Skeletal muscle cell (primary cell): ENCODE data around the gene CTDP1.
"Not testable (repeated sequence)": the region's sequence is repeated elsewhere in the genome, so short reads cannot be mapped to it uniquely, and the experiment has no call there.

Source experiments
- DNase-seq: peaks from one replicate; pipeline ENCODE4 v3.0.0-alpha.2; 2010; ENCODE audit warnings: low read depth
- H3K4me3 ChIP-seq: 2 replicates; pipeline ENCODE4 v1.5.1; 2011; ENCODE audit warnings: low read depth, mild to moderate bottlenecking, control low read depth, low read length, moderate library complexity

Gene CTDP1

GRCh38 chr18:79717555-79718074, 38.0 kb downstream of the CTDP1 start:
- DNase-seq = no peak
- H3K4me3 ChIP-seq = no peak overlapping the region

GRCh38 chr18:79718126-79718525, 38.5 kb downstream of the CTDP1 start:
- H3K4me3 ChIP-seq = no peak overlapping the region
- DNase-seq = no peak

- no peak for DNase-seq
- no peak overlapping the region for H3K4me3 ChIP-seq
Observed at GRCh38 chr18:79718878-79719477, 39.4 kb downstream of the CTDP1 start.

GRCh38 chr18:79719478-79720358, 40.1 kb downstream of the CTDP1 start:
- not testable (repeated sequence) for DNase-seq, H3K4me3 ChIP-seq

- no peak overlapping the region for H3K4me3 ChIP-seq
- DNase-seq = no peak
Observed at GRCh38 chr18:79720359-79720733, 40.7 kb downstream of the CTDP1 start.

GRCh38 chr18:79723036-79723435, 43.4 kb downstream of the CTDP1 start:
- no peak overlapping the region for H3K4me3 ChIP-seq
- DNase-seq = no peak

- no peak overlapping the region for H3K4me3 ChIP-seq
- DNase-seq = no peak
Observed at GRCh38 chr18:79723628-79724027, 44.0 kb downstream of the CTDP1 start.

GRCh38 chr18:79724299-79725080, 44.9 kb downstream of the CTDP1 start:
- H3K4me3 ChIP-seq = no peak overlapping the region
- DNase-seq = no peak

- no peak for DNase-seq
- H3K4me3 ChIP-seq = no peak overlapping the region
Observed at GRCh38 chr18:79725486-79725885, 45.9 kb downstream of the CTDP1 start.

GRCh38 chr18:79726721-79727120, 47.1 kb downstream of the CTDP1 start:
- DNase-seq = no peak
- H3K4me3 ChIP-seq = no peak overlapping the region

- DNase-seq = no peak
- no peak overlapping the region for H3K4me3 ChIP-seq
Observed at GRCh38 chr18:79727211-79727610, 47.6 kb downstream of the CTDP1 start.

- no peak overlapping the region for H3K4me3 ChIP-seq
- no peak for DNase-seq
Observed at GRCh38 chr18:79728931-79729586, 49.5 kb downstream of the CTDP1 start.

- DNase-seq = no peak
- H3K4me3 ChIP-seq = no peak overlapping the region
Observed at GRCh38 chr18:79729611-79730010, 50.0 kb downstream of the CTDP1 start.

- no peak for DNase-seq
- H3K4me3 ChIP-seq = no peak overlapping the region
Observed at GRCh38 chr18:79730804-79731203, 51.2 kb downstream of the CTDP1 start.

- H3K4me3 ChIP-seq, DNase-seq: not testable (repeated sequence)
Observed at GRCh38 chr18:79731881-79732720, 52.5 kb downstream of the CTDP1 start.

GRCh38 chr18:79732721-79733025, 53.1 kb downstream of the CTDP1 start:
- H3K4me3 ChIP-seq = no peak overlapping the region
- DNase-seq = no peak

GRCh38 chr18:79733135-79733701, 53.6 kb downstream of the CTDP1 start:
- H3K4me3 ChIP-seq = no peak overlapping the region
- DNase-seq = no peak

- DNase-seq = peak; percentile 30
- no peak overlapping the region for H3K4me3 ChIP-seq
Observed at GRCh38 chr18:79733986-79734770, 54.6 kb downstream of the CTDP1 start.
